ENCODE results near the gene ELAC2.
A peak's percentile ranks its signal among the peaks of the same experiment; 100 is the strongest.

ELAC2 gene

GRCh38 chr17:13014801-13015200 lies 3.0 kb downstream of the ELAC2 start:
- DNase-seq, result no peak

- no peak for DNase-seq
Observed at GRCh38 chr17:13010959-13011358, 6.9 kb downstream of the ELAC2 start.

GRCh38 chr17:13008461-13008860 lies 9.4 kb downstream of the ELAC2 start:
- no peak for DNase-seq

- DNase-seq, result no peak
Observed at GRCh38 chr17:13005530-13005929, 12.3 kb downstream of the ELAC2 start.

GRCh38 chr17:13004336-13004735 lies 13.5 kb downstream of the ELAC2 start:
- no peak for DNase-seq

- DNase-seq, result no peak
Observed at GRCh38 chr17:13003927-13004326, 13.9 kb downstream of the ELAC2 start.

- no peak for DNase-seq
Observed at GRCh38 chr17:13003454-13003851, 14.4 kb downstream of the ELAC2 start.

- DNase-seq, result peak in 1 of 2 experiments; percentile 66
Observed at GRCh38 chr17:13002761-13003453, 14.9 kb downstream of the ELAC2 start.

- no peak for DNase-seq
Observed at GRCh38 chr17:13001991-13002615, 15.7 kb downstream of the ELAC2 start.

- DNase-seq, result no peak
Observed at GRCh38 chr17:13000561-13000960, 17.3 kb downstream of the ELAC2 start.

GRCh38 chr17:12998874-12999273 lies 19.0 kb downstream of the ELAC2 start:
- no peak for DNase-seq

- no peak for DNase-seq
Observed at GRCh38 chr17:12998461-12998860, 19.4 kb downstream of the ELAC2 start.

GRCh38 chr17:12996941-12997340 lies 20.9 kb downstream of the ELAC2 start:
- DNase-seq, result no peak

- DNase-seq, result no peak
Observed at GRCh38 chr17:12996357-12996756, 21.5 kb downstream of the ELAC2 start.

GRCh38 chr17:12995896-12996295 lies 21.9 kb downstream of the ELAC2 start:
- no peak for DNase-seq

- no peak for DNase-seq
Observed at GRCh38 chr17:12995106-12995895, 22.5 kb downstream of the ELAC2 start.

GRCh38 chr17:12994341-12995074 lies 23.3 kb downstream of the ELAC2 start:
- no peak for DNase-seq

- no peak for DNase-seq
Observed at GRCh38 chr17:12993631-12994030, 24.2 kb downstream of the ELAC2 start.

GRCh38 chr17:12992676-12993075 lies 25.2 kb downstream of the ELAC2 start:
- DNase-seq, result no peak

GRCh38 chr17:12990926-12991325 lies 26.9 kb downstream of the ELAC2 start:
- no peak for DNase-seq

GRCh38 chr17:12990041-12990808 lies 27.6 kb downstream of the ELAC2 start:
- no peak for DNase-seq

- no peak for DNase-seq
Observed at GRCh38 chr17:12987120-12987519, 30.7 kb downstream of the ELAC2 start.
